ENCODE results near the gene SIX2. TPM values are rescaled to one million over a fixed set of nuclear protein-coding genes. Genes with fewer than 3 reads are reported as not detected.

The SIX2 gene
- total RNA-seq, 1 experiment from 2014 or later = 0.52 TPM

- no peak for DNase-seq (ENCODE audit: low spot score)
Observed at GRCh38 chr2:45001869-45002385, 7.3 kb downstream of the SIX2 start.

- no peak for DNase-seq (ENCODE audit: low spot score)
Observed at GRCh38 chr2:45000921-45001868, 8.1 kb downstream of the SIX2 start.

GRCh38 chr2:45000341-45000901 lies 8.8 kb downstream of the SIX2 start:
- no peak for DNase-seq (ENCODE audit: low spot score)

GRCh38 chr2:44999540-44999939 lies 9.7 kb downstream of the SIX2 start:
- DNase-seq (ENCODE audit: low spot score) = no peak

GRCh38 chr2:44997963-44998362 lies 11.3 kb downstream of the SIX2 start:
- DNase-seq (ENCODE audit: low spot score) = no peak

GRCh38 chr2:44996356-44996755 lies 12.9 kb downstream of the SIX2 start:
- no peak for DNase-seq (ENCODE audit: low spot score)

- no peak for DNase-seq (ENCODE audit: low spot score)
Observed at GRCh38 chr2:44994377-44994776, 14.9 kb downstream of the SIX2 start.

GRCh38 chr2:44989176-44989575 lies 20.1 kb downstream of the SIX2 start:
- DNase-seq (ENCODE audit: low spot score) = no peak

- no peak for DNase-seq (ENCODE audit: low spot score)
Observed at GRCh38 chr2:44983836-44984604, 25.2 kb downstream of the SIX2 start.

- peak; percentile 66 for DNase-seq (ENCODE audit: low spot score)
Observed at GRCh38 chr2:44981714-44982108, 27.5 kb downstream of the SIX2 start.

- no peak for DNase-seq (ENCODE audit: low spot score)
Observed at GRCh38 chr2:44980751-44981713, 28.2 kb downstream of the SIX2 start.

- DNase-seq (ENCODE audit: low spot score) = no peak
Observed at GRCh38 chr2:44979581-44979980, 29.7 kb downstream of the SIX2 start.

GRCh38 chr2:44975571-44976450 lies 33.4 kb downstream of the SIX2 start:
- no peak for DNase-seq (ENCODE audit: low spot score)

GRCh38 chr2:44974064-44974715 lies 35.1 kb downstream of the SIX2 start:
- DNase-seq (ENCODE audit: low spot score) = peak; percentile 58

GRCh38 chr2:44972771-44973535 lies 36.3 kb downstream of the SIX2 start:
- no peak for DNase-seq (ENCODE audit: low spot score)

- no peak for DNase-seq (ENCODE audit: low spot score)
Observed at GRCh38 chr2:44970846-44971450, 38.3 kb downstream of the SIX2 start.

- DNase-seq (ENCODE audit: low spot score) = no peak
Observed at GRCh38 chr2:44969936-44970335, 39.3 kb downstream of the SIX2 start.

- DNase-seq (ENCODE audit: low spot score) = no peak
Observed at GRCh38 chr2:44967727-44968432, 41.4 kb downstream of the SIX2 start.
